ENCODE data around the gene EMILIN2.

DNA sequence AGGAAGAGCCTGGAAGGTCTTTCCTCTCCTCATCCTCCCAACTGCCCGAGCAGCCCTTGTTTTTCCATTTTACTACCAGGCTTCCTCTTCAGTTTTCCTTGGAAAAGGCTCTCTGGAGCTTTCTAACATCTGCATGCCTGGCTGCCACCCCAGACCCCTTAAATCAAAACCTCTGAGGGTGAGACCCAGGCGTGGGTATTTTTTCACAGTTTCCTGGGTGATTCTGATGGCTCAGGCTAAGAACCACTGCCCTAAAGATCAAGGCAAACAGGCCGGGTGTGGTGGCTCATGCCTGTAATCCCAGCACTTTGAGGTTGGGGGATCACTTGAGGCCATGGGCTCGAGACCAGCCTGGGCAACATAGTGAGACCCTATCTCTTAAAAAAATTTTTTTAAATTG lies 35.4 kb downstream of the EMILIN2 start:
- TF ChIP-seq CTCF (IDR thresholded peaks at IDR 0.05; ENCODE audit: extremely low read depth in 1 of 2, insufficient read depth in 1 of 2, low read depth in 1 of 2, low read length in 2 of 2): no peak
- TF ChIP-seq POLR2A (IDR thresholded peaks at IDR 0.05; ENCODE audit: low read depth, low read length): no peak
- no peak for TF ChIP-seq POLR2AphosphoS5 (IDR thresholded peaks at IDR 0.05; ENCODE audit: insufficient read depth, low read depth, low read length)
- TF ChIP-seq, protein P1, sequence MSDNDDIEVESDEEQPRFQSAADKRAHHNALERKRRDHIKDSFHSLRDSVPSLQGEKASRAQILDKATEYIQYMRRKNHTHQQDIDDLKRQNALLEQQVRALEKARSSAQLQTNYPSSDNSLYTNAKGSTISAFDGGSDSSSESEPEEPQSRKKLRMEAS (IDR thresholded peaks at IDR 0.05; ENCODE audit: insufficient read depth, insufficient read length): no peak
- no peak for TF ChIP-seq MYC (IDR thresholded peaks at IDR 0.05; ENCODE audit: low read depth, low read length)
- TF ChIP-seq EZH2 (IDR thresholded peaks at IDR 0.05; ENCODE audit: borderline replicate concordance, low read depth, low read length, severe bottlenecking): no peak
